DMS 273 (cell line): Measurements from ENCODE around the gene LLCFC1.

Experiments used
- DNase-seq: peaks from one replicate; lab custom pipeline; 2025; ENCODE audit not compliant: unreplicated experiment; lab: John Stamatoyannopoulos, UW

The LLCFC1 gene

GRCh38 chr7:142940966-142941535 lies 1.8 kb downstream of the LLCFC1 start:
- DNase-seq = no peak

GRCh38 chr7:142941541-142941940 lies 2.3 kb downstream of the LLCFC1 start:
- DNase-seq = no peak

- DNase-seq = no peak
These were observed 3.5 kb downstream of the LLCFC1 start for GRCh38 chr7:142942746-142943145.

GRCh38 chr7:142943706-142944268 lies 4.5 kb downstream of the LLCFC1 start:
- no peak for DNase-seq

GRCh38 chr7:142945001-142945400 lies 5.7 kb downstream of the LLCFC1 start:
- DNase-seq = no peak

- DNase-seq = no peak
These were observed 9.3 kb downstream of the LLCFC1 start for GRCh38 chr7:142948603-142949002.

- no peak for DNase-seq
These were observed 11.0 kb downstream of the LLCFC1 start for GRCh38 chr7:142950235-142950634.

- DNase-seq = no peak
These were observed 15.5 kb downstream of the LLCFC1 start for GRCh38 chr7:142954680-142955268.

- no peak for DNase-seq
These were observed 17.8 kb downstream of the LLCFC1 start for GRCh38 chr7:142956951-142957623.

- no peak for DNase-seq
These were observed 18.4 kb downstream of the LLCFC1 start for GRCh38 chr7:142957723-142958122.

GRCh38 chr7:142959202-142959601 lies 19.9 kb downstream of the LLCFC1 start:
- DNase-seq = no peak

- DNase-seq = no peak
These were observed 21.8 kb downstream of the LLCFC1 start for GRCh38 chr7:142960955-142961512.

- DNase-seq = no peak
These were observed 22.3 kb downstream of the LLCFC1 start for GRCh38 chr7:142961595-142961972.

- no peak for DNase-seq
These were observed 23.0 kb downstream of the LLCFC1 start, which contains the start of gene KEL for GRCh38 chr7:142961973-142962926. KEL (minus strand) TSS chr7:142962363; CDS start chr7:142962206, 157 bp downstream.

GRCh38 chr7:142962991-142963390 lies 23.7 kb downstream of the LLCFC1 start:
- DNase-seq = no peak

- no peak for DNase-seq
These were observed 24.7 kb downstream of the LLCFC1 start for GRCh38 chr7:142963993-142964392.

GRCh38 chr7:142964502-142965246 lies 25.4 kb downstream of the LLCFC1 start:
- no peak for DNase-seq

- no peak for DNase-seq
These were observed 28.9 kb downstream of the LLCFC1 start for GRCh38 chr7:142968229-142968628.

- no peak for DNase-seq
These were observed 29.9 kb downstream of the LLCFC1 start for GRCh38 chr7:142969183-142969582.

GRCh38 chr7:142974626-142975025 lies 35.3 kb downstream of the LLCFC1 start:
- DNase-seq = no peak
